Muscle layer of duodenum (tissue), 2 donors: ENCODE measurements around the gene CENPQ.
"Not testable (repeated sequence)": the region's sequence is repeated elsewhere in the genome, so short reads cannot be mapped to it uniquely, and the experiment has no call there.

Experiments
- H3K27ac ChIP-seq: one replicate; pipeline ENCODE4 v1.7.0; 2013; ENCODE audit warnings: mild to moderate bottlenecking, low read length
- H3K27me3 ChIP-seq: one replicate; pipeline ENCODE4 v1.7.0; 2013; ENCODE audit warnings: low read depth, mild to moderate bottlenecking, control low read depth, low read length
- H3K36me3 ChIP-seq, 2 donors: one replicate each; pipeline ENCODE4 v1.7.0; 2013; ENCODE audit warnings: low read length in 2 of 2, control low read depth in 1 of 2, mild to moderate bottlenecking in 1 of 2; ENCODE audit not compliant: insufficient read depth in 2 of 2, control insufficient read depth in 1 of 2
- H3K4me1 ChIP-seq, 2 donors: one replicate each; pipeline ENCODE4 v1.7.0; 2013; ENCODE audit warnings: low read length in 2 of 2, mild to moderate bottlenecking in 2 of 2, control low read depth in 1 of 2, moderate library complexity in 1 of 2; ENCODE audit not compliant: insufficient read depth in 2 of 2, control insufficient read depth in 1 of 2
- H3K4me3 ChIP-seq, 2 donors: one replicate each; pipeline ENCODE4 v1.7.0; 2013; ENCODE audit warnings: low read length in 2 of 2, low read depth in 1 of 2, mild to moderate bottlenecking in 1 of 2
- H3K9me3 ChIP-seq, 2 donors: one replicate each; pipeline ENCODE4 v1.7.0; 2013; ENCODE audit warnings: low read length in 2 of 2, control low read depth in 1 of 2, mild to moderate bottlenecking in 1 of 2; ENCODE audit not compliant: control insufficient read depth in 1 of 2
- donor health status: healthy.

Gene CENPQ

GRCh38 chr6:49463612-49463967 lies 420 bp downstream of the CENPQ start:
- H3K27me3 ChIP-seq, result no peaks in the 10 kb centered on the region
- peaks cover 8 to 31% of the 10 kb centered on the region in 2 donors for H3K4me1 ChIP-seq
- H3K4me3 ChIP-seq, result peak overlapping the region; percentile 99 to 100
- H3K36me3 ChIP-seq, result peaks cover under 1 to 4% of the 10 kb centered on the region in 2 donors
- peak overlapping the region; percentile 96 for H3K27ac ChIP-seq
- H3K9me3 ChIP-seq, result no peaks in the 10 kb centered on the region

GRCh38 chr6:49464691-49465090 lies 1.5 kb downstream of the CENPQ start:
- H3K36me3 ChIP-seq, result no peaks in the 10 kb centered on the region
- H3K9me3 ChIP-seq, result no peaks in the 10 kb centered on the region
- peaks cover 8 to 31% of the 10 kb centered on the region in 2 donors for H3K4me1 ChIP-seq
- H3K27me3 ChIP-seq, result no peaks in the 10 kb centered on the region
- no peak overlapping the region for H3K4me3 ChIP-seq
- no peak overlapping the region for H3K27ac ChIP-seq

GRCh38 chr6:49468042-49468441 lies 4.9 kb downstream of the CENPQ start:
- Histone ChIP-seq H3K4me1 (peaks cover 0 to 10% of the 10 kb centered on the region in 2 donors), H3K36me3 (peaks cover 2 to 9% of the 10 kb centered on the region in 2 donors), H3K27me3 (no peaks in the 10 kb centered on the region), H3K9me3 (no peaks in the 10 kb centered on the region), H3K27ac (no peak overlapping the region), H3K4me3 (no peak overlapping the region)

- H3K27me3 ChIP-seq, H3K27ac ChIP-seq, H3K9me3 ChIP-seq, H3K4me3 ChIP-seq, H3K4me1 ChIP-seq: not testable (repeated sequence)
- peaks cover 4 to 13% of the 10 kb centered on the region in 2 donors for H3K36me3 ChIP-seq
Measured at GRCh38 chr6:49476564-49476963, 13.4 kb downstream of the CENPQ start.

GRCh38 chr6:49479308-49479970 lies 16.3 kb downstream of the CENPQ start:
- no peaks in the 10 kb centered on the region for H3K27me3 ChIP-seq
- no peak overlapping the region for H3K4me3 ChIP-seq
- no peaks in the 10 kb centered on the region for H3K36me3 ChIP-seq
- no peaks in the 10 kb centered on the region for H3K9me3 ChIP-seq
- no peak overlapping the region for H3K27ac ChIP-seq
- H3K4me1 ChIP-seq, result no peaks in the 10 kb centered on the region

GRCh38 chr6:49481846-49482245 lies 18.7 kb downstream of the CENPQ start:
- H3K27me3 ChIP-seq, H3K4me1 ChIP-seq, H3K9me3 ChIP-seq, H3K4me3 ChIP-seq, H3K27ac ChIP-seq, H3K36me3 ChIP-seq: not testable (repeated sequence)

- not testable (repeated sequence) for H3K4me1 ChIP-seq, H3K27ac ChIP-seq, H3K36me3 ChIP-seq, H3K9me3 ChIP-seq, H3K4me3 ChIP-seq, H3K27me3 ChIP-seq
Measured at GRCh38 chr6:49483380-49483779, 20.2 kb downstream of the CENPQ start.

- Histone ChIP-seq H3K9me3 (no peaks in the 10 kb centered on the region), H3K4me1 (no peaks in the 10 kb centered on the region), H3K4me3 (no peak overlapping the region), H3K27ac (no peak overlapping the region), H3K27me3 (no peaks in the 10 kb centered on the region), H3K36me3 (peaks cover 7 to 45% of the 10 kb centered on the region in 2 donors)
Measured at GRCh38 chr6:49490633-49491032, 27.5 kb downstream of the CENPQ start.

- Histone ChIP-seq H3K4me3 (no peak overlapping the region), H3K27me3 (no peaks in the 10 kb centered on the region), H3K27ac (no peak overlapping the region), H3K36me3 (peaks cover 2 to 12% of the 10 kb centered on the region in 2 donors), H3K4me1 (no peaks in the 10 kb centered on the region), H3K9me3 (no peaks in the 10 kb centered on the region)
Measured at GRCh38 chr6:49497304-49497703, 34.1 kb downstream of the CENPQ start.

GRCh38 chr6:49499126-49499525 lies 36.0 kb downstream of the CENPQ start:
- Histone ChIP-seq H3K9me3 (no peaks in the 10 kb centered on the region), H3K27ac (no peak overlapping the region), H3K27me3 (no peaks in the 10 kb centered on the region), H3K4me1 (no peaks in the 10 kb centered on the region), H3K4me3 (no peak overlapping the region), H3K36me3 (peaks cover 0 to 1% of the 10 kb centered on the region in 2 donors)

GRCh38 chr6:49499623-49500022 lies 36.5 kb downstream of the CENPQ start, which contains the start of gene GLYATL3:
GLYATL3 (plus strand) TSS chr6:49499923; CDS start chr6:49511991, 12,068 bp downstream.
- H3K4me1 ChIP-seq, result no peaks in the 10 kb centered on the region
- no peak within 1 kb of the TSS for H3K27ac ChIP-seq
- no peak within 1 kb of the TSS for H3K4me3 ChIP-seq
- H3K9me3 ChIP-seq, result no peaks in the 10 kb centered on the region
- no peaks in the 10 kb centered on the region for H3K36me3 ChIP-seq
- no peaks in the 10 kb centered on the region for H3K27me3 ChIP-seq

- Histone ChIP-seq H3K27ac (no peak overlapping the region), H3K27me3 (no peaks in the 10 kb centered on the region), H3K4me1 (no peaks in the 10 kb centered on the region), H3K4me3 (no peak overlapping the region), H3K9me3 (no peaks in the 10 kb centered on the region), H3K36me3 (no peaks in the 10 kb centered on the region)
Measured at GRCh38 chr6:49504666-49505065, 41.5 kb downstream of the CENPQ start.
